H1 (cell line): ENCODE data around the gene PSORS1C2. TPM values are rescaled to one million over a fixed set of nuclear protein-coding genes. Genes with fewer than 3 reads are reported as not detected.

ENCODE experiments used
- BACH1 ChIP-seq: IDR thresholded peaks from 2 replicates; pipeline ENCODE4 v1.6.1; 2012; ENCODE audit warnings: low read length, improper control_type of control experiment
- EZH2 ChIP-seq: fragments of 200-600 bp; sonication (generic); IDR thresholded peaks from 2 replicates; pipeline ENCODE4 v1.7.1; 2012; ENCODE audit warnings: low read depth, mild to moderate bottlenecking, moderate library complexity, low read length, inconsistent platforms; ENCODE audit not compliant: severe bottlenecking
- HDAC6 ChIP-seq: IDR thresholded peaks from one replicate; pipeline ENCODE4 v1.7.1; 2012; ENCODE audit warnings: low read depth, mild to moderate bottlenecking, inconsistent platforms, low read length, moderate library complexity
- RBBP5 ChIP-seq: IDR thresholded peaks from 2 replicates; pipeline ENCODE4 v1.7.1; 2012; ENCODE audit warnings: low read depth, mild to moderate bottlenecking, inconsistent platforms, low read length, moderate library complexity, borderline replicate concordance
- RNF2 ChIP-seq: fragments of 200-900, 300-1000 bp; sonication (generic); IDR thresholded peaks from 2 replicates; pipeline ENCODE4 v1.7.1; 2016; ENCODE audit warnings: borderline replicate concordance, low read depth, mild to moderate bottlenecking, antibody characterized with exemption, low read length; ENCODE audit not compliant: poor library complexity, severe bottlenecking; ENCODE audit errors: missing control alignments
- SIRT6 ChIP-seq: IDR thresholded peaks from one replicate; pipeline ENCODE4 v1.7.1; 2012; ENCODE audit warnings: low read length, inconsistent platforms
- TCF12 ChIP-seq: IDR thresholded peaks from 2 replicates; pipeline ENCODE4 v1.6.1; 2011; ENCODE audit warnings: low read depth, mild to moderate bottlenecking, low read length
- polyA plus RNA-seq, 7 experiments: library from polyadenylated mRNA; depleted of rRNA in 3 of 7; stranded (reverse) in 5 of 7; unstranded in 2 of 7; fragments of >200 nt in 5 of 7; fragments of 200-250 nt in 2 of 7; gene quantifications; 1 replicate in 5 of 7; 2 replicates in 1 of 7; 4 replicates in 1 of 7; pipeline versions ENCODE4 v1.2.1 to v1.2.3, GENCODE V29; 2011 to 2013; ENCODE audit warnings: missing spikeins in 2 of 7, mixed read lengths in 2 of 7
- total RNA-seq: library from RNA; stranded (reverse); fragmentation: NEBNext Ultra II Directional; extraction: Animal tissue kit (Norgen Biotek cat#: 25700); gene quantifications from 2 replicates; pipeline ENCODE4 v1.2.1, GENCODE V29; 2021

Gene PSORS1C2
- total and polyA plus RNA-seq, 2 of the 8 experiments (the other 6 are each of a cell fraction or from before 2014, with no cell fraction given): 0.11 TPM; not detected in 1

GRCh38 chr6:31121131-31121790 lies 17.6 kb downstream of the PSORS1C2 start (continued):
- no peak for TF ChIP-seq SIRT6
- no peak for TF ChIP-seq HDAC6
- no peak for TF ChIP-seq RBBP5
- no peak for TF ChIP-seq EZH2
- no peak for TF ChIP-seq BACH1
- no peak for TF ChIP-seq TCF12
- no peak for TF ChIP-seq RNF2
